ENCODE measurements around the gene SCN8A.
"Not testable (repeated sequence)": the region's sequence is repeated elsewhere in the genome, so short reads cannot be mapped to it uniquely, and the experiment has no call there.

The SCN8A gene

DNA sequence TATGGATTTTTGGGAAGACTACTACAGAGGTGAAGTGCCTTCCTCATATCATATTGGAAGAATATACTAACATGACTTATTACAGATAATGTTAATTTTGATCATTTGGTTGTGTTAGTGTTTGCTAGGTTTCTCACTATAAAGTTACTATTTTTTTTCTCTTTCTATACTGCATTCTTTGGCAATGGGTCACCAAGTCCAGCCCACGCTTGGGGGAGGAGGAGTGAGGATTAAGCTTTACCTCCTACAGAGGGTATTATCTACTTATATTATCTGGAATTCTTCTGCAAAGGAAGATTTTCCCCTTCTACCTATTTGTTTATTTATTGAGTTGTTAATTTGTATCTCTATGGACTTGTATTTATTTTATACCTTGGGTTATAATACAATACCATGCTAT, 31.5 kb downstream of the SCN8A start:
- in situ Hi-C loops (cut with MboI; ENCODE audit: low sequenced_read_pairs): no loop called here

DNA sequence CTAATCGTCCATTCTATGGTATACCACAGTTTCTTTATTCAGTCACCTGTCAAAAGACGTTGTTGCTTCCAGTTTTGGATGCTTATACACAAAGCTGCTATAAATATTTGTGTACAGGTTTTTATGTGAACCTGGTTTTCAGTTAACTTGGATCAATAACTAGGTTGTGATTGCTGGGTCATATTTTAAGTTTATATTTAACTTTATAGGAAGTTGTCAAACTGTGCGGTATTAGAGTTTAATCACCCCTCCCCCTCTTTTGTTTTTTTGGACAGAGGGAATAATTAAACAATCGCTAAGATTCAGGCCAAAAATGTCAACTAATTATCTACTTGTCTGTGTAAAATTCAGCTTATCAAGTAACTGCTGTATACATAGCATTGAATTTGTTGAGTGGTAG, 34.3 kb downstream of the SCN8A start:
- in situ Hi-C loops (cut with MboI; ENCODE audit: low sequenced_read_pairs): no loop called here

- in situ Hi-C loops (cut with MboI; ENCODE audit: low sequenced_read_pairs): no loop called here
Measured at GRCh38 chr12:51626115-51626514, 35.1 kb downstream of the SCN8A start.

- in situ Hi-C loops (cut with MboI; ENCODE audit: low sequenced_read_pairs): no loop called here
Measured at GRCh38 chr12:51626629-51627028, 35.6 kb downstream of the SCN8A start.

GRCh38 chr12:51630256-51630880, 39.3 kb downstream of the SCN8A start:
- in situ Hi-C loops (cut with MboI; ENCODE audit: low sequenced_read_pairs): no loop called here

DNA sequence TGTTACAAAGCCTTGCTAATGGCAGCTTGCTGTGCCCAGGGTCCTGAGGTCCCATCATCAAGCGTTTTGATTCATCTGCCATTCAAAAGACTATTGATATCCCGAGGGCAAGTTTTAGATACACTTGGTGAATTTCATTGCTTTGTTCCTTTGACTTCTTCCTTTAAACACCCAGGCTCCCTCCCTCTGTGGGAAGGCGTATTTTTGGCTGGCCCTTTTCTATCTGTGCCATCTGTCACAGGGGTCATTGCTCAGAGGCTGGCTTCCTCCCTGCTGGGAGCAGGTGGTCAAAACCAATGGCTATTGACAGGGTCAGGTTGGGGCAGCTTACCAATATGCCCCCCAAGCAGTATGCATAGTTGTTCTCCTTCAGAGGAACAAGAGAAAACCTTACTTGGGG, 40.0 kb downstream of the SCN8A start:
- in situ Hi-C loops (cut with MboI; ENCODE audit: low sequenced_read_pairs): no loop called here

DNA sequence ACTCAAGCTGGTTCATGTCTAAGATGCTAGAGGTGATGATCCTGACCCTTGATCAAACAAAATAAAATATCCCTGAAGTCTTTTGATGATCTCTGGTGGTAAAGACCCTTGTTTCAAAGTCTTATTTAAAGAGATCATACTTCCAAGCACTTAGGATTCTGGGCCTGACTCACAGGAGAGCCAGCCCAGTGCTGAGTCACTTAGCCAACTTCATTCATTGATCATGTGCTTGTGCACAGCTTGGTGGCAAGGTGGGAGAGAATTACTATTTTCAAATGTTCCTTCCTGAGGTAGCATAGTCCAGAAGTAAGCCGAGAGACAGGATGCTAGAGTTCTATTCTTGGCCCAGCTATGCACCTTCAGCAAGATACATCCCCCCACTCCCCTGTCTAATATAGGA, 40.6 kb downstream of the SCN8A start:
- in situ Hi-C loops (cut with MboI; ENCODE audit: low sequenced_read_pairs): no loop called here

DNA sequence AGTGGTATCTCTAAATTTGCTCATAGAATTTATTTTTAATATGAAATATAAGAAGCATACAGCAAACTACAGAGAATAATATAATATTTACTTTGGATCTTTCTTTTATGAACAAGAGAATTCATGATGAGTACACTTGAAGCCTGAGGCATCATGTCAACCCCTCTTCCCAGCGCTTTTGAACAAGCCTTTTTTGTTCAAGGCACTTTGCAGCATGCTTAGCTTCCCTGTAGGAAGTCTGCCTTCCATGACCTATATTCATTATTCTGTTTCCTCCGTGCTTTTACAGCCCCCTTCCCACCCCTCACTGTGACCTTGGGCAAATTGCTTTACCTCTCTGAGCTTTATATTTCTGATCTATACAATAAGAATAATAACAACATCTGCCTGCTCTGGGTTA, 41.6 kb downstream of the SCN8A start:
- in situ Hi-C loops (cut with MboI; ENCODE audit: low sequenced_read_pairs): no loop called here

GRCh38 chr12:51635346-51635745, 44.3 kb downstream of the SCN8A start:
- in situ Hi-C loops (cut with MboI; ENCODE audit: low sequenced_read_pairs): no loop called here

- in situ Hi-C loops (cut with MboI; ENCODE audit: low sequenced_read_pairs): no loop called here
Measured at GRCh38 chr12:51636581-51636980, 45.5 kb downstream of the SCN8A start.

- in situ Hi-C loops (cut with MboI; ENCODE audit: low sequenced_read_pairs): no loop called here
Measured at GRCh38 chr12:51636986-51637385, 46.0 kb downstream of the SCN8A start.

DNA sequence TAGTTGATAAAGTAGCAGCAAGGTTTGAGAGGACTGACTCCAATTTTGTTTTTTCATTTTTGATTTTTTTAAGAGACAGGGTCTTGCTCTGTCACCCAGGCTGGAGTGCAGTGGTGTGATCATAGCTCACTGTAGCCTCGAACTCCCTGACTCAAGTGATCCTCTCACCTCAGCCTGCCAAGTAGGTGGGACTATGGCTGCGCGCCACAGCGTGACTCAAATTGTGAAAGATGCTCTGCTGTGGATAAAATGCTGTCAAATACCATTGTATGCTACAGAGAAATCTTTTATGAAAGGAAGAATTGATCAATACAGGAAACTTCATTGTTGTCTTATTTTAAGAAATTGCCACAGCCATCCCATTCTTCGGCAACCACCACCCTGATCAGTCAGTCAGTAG, 48.3 kb downstream of the SCN8A start:
- in situ Hi-C loops (cut with MboI; ENCODE audit: low sequenced_read_pairs): no loop called here

- in situ Hi-C loops (cut with MboI; ENCODE audit: low sequenced_read_pairs): no loop called here
Measured at GRCh38 chr12:51642286-51642685, 51.3 kb downstream of the SCN8A start.

GRCh38 chr12:51643951-51644350, 52.9 kb downstream of the SCN8A start:
- in situ Hi-C loops (cut with MboI; ENCODE audit: low sequenced_read_pairs): no loop called here

DNA sequence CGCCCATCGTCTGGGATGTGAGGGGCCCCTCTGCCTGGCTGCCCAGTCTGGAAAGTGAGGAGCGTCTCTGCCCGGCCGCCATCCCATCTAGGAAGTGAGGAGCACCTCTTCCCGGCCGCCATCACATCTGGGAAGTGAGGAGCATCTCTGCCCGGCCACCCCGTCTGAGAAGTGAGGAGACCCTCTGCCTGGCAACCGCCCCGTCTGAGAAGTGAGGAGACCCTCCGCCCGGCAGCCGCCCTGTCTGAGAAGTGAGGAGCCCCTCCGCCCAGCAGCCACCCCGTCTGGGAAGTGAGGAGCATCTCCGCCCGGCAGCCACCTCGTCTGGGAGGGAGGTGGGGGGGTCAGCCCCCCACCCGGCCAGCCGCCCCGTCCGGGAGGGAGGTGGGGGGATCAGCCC, 53.7 kb downstream of the SCN8A start:
- in situ Hi-C loops (cut with MboI; ENCODE audit: low sequenced_read_pairs): not testable (repeated sequence)

DNA sequence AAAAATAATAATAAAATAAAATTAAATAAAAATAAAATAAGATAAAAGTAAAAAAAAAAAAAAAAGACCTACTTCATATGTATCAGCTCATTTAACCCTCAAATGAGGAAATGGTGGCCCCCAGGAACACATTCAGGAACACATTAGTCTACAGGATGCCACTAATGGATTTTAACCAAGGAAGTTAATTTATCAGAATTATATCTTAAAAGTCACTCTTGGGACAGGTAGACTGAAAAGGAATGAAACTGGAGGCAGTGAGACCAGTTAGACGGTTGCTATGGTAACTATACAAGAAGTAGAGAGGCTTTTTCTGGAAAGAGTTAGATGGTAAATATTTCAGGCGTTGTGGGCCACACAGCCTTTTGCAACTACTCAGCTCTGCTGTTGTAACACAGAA, 54.9 kb downstream of the SCN8A start:
- in situ Hi-C loops (cut with MboI; ENCODE audit: low sequenced_read_pairs): no loop called here

GRCh38 chr12:51647647-51648046, 56.6 kb downstream of the SCN8A start:
- in situ Hi-C loops (cut with MboI; ENCODE audit: low sequenced_read_pairs): no loop called here

- in situ Hi-C loops (cut with MboI; ENCODE audit: low sequenced_read_pairs): no loop called here
Measured at GRCh38 chr12:51653431-51653830, 62.4 kb downstream of the SCN8A start.

GRCh38 chr12:51661199-51661598, 70.2 kb downstream of the SCN8A start:
- in situ Hi-C loops (cut with MboI; ENCODE audit: low sequenced_read_pairs): no loop called here

DNA sequence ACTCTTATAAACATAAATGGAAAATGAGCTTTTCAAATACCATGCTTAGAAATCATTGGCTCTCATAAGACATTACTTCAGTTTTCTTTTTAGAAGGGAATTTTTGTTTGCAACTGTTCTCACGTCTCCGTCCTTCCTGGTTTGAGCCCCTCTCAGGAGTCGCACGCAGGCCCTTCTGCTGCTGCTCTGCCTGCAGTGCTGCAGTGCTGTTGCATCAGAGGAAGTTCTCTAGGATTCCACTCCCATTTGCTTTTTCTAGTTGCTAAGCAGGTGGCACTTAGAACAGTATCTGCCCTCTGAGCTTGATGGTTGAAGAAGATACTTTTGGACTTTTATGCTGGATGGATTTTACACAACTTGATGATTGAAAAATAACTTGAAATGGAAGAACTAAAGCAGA, 70.8 kb downstream of the SCN8A start:
- in situ Hi-C loops (cut with MboI; ENCODE audit: low sequenced_read_pairs): no loop called here

DNA sequence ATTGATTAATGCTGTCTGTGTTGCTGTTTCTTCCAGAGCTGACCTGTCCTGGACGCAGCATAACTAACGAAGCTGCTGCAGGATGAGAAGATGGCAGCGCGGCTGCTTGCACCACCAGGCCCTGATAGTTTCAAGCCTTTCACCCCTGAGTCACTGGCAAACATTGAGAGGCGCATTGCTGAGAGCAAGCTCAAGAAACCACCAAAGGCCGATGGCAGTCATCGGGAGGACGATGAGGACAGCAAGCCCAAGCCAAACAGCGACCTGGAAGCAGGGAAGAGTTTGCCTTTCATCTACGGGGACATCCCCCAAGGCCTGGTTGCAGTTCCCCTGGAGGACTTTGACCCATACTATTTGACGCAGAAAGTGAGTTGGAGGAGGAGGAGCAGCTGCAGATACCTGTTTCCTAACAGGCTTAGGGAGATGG, 71.7 kb downstream of the SCN8A start:
- in situ Hi-C loops (cut with MboI; ENCODE audit: low sequenced_read_pairs): no loop called here

DNA sequence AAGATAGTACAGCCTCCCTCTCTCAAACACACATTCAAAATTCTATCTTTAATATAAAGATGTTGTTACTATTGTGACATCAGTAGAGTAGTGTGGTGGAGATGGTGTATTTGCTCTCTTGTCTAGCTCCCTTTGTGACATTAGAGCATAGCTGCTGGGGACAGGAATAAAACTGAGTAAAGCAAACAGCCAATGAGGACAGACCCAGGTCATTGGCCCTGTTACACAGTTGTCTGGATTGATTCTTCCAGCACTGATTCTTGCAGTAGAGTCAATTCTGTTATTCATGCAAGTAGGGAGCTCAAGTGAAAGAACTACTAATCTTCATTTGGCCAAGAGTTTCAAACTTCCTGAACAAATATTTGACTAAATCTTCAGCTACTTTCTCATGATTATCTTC, 72.4 kb downstream of the SCN8A start:
- in situ Hi-C loops (cut with MboI; ENCODE audit: low sequenced_read_pairs): no loop called here

DNA sequence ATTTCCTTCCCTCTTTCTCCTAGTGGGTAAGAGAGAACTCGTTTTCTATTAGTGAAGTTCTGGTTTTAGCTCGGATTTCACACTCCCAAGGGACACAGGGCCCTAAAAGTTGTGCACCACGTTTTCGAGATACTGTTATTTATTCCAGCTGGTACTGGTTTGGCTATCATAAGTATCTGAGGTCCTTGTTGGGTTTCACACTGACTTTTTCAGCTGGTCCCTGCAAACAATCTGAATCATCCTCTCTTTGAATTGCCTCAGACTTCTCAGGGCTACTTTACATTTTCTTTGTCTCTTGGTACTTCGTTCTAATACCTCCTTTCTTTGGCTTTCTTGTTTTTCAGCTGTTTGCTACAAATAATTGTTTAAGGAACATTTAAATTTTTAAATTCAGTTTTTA, 75.7 kb downstream of the SCN8A start:
- in situ Hi-C loops (cut with MboI; ENCODE audit: low sequenced_read_pairs): no loop called here

Measured in hTERT RPE-1 (cell line).